Smooth muscle cell of the brain vasculature (primary cell): ENCODE measurements around the gene CD2.

Source experiments
- DNase-seq: peaks from one replicate; pipeline ENCODE4 v3.0.0-alpha.2; 2012; ENCODE audit warnings: low read depth, low spot score

CD2 gene

GRCh38 chr1:116777831-116778830 is 23.9 kb downstream of the CD2 start:
- DNase-seq = no peak

DNA sequence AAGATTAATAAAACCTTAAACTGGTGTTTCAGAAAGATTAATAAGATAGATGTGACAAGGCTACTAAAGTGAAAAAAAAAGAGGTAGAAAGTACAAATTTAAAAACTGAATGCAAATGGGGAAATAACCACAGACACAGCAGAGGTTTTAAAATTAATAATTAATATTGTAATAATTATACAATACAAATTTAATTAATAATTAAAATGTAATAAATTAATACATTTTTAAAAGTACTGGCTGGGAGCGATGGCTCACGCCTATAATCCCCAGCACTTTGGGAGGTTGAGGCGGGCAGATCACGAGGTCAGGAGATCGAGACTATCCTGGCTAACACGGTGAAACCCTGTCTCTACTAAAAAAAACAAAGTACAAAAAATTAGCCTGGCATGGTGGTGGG is 26.8 kb downstream of the CD2 start:
- DNase-seq = no peak

DNA sequence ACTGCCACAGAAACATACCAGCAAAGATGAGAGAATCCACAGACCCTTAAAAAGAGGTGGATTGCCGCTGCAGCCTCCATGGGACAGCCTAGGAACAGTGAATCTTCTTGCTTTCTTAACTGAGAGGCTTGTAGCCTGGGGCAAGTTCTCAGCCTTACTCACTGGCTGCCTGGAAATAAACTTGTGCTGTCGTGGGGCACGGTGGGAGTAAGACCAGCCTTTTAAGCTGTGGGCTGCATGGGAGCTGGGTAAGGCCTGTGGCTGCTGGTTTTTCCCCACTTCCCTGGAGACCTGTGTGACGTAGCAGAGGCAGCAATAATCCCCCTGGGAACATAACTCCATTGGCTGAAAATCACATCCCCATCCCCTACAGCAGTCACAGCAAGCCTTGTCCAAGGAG is 30.8 kb downstream of the CD2 start:
- no peak for DNase-seq

DNA sequence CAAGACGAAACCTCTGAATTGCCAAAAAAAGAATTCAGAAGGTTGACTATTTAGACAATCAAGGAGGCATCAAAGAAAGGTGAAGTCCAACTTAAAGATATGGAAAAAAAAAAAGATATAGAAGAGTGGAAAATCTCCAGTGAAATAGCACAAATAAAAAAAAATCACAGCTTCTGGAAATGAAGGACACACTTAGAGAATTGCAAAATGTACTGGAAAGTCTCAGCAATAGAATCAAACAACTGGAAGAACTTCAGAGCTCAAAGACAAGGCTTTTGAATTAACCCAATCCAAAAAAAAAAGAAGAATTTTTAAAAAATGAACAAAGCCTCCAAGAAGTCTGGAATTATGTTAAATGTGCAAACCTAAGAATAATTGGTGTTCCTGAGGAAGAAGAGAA is 31.8 kb downstream of the CD2 start:
- DNase-seq = no peak

- DNase-seq = no peak
Observed at GRCh38 chr1:116791727-116792126, 37.5 kb downstream of the CD2 start.

DNA sequence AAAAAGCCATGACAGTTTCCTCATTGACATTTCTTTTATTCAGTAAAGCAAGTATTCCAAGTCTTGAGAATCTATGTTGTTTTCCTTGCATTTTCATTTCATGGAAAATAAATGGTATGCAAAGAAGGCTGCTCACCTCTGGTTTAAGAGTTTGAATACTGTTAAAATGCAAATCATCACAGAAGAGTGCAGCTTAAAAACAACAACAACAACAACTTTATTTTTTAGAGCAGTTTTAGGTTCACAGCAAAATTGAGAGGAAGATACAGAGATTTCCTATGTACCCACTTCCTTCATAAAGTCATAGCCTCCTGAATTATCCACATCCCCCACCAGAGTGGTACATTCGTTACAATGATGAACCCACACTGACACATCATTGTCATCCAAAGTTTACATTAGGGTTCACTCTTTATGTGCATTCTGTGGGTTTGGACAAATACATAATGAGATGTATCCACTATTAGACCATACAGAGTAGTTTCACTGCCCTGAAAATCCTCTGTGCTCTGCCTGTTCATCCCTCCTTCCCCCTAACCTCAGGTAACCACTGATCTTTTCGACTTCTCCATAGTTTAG is 39.2 kb downstream of the CD2 start:
- DNase-seq = no peak

GRCh38 chr1:116794371-116794770 is 40.1 kb downstream of the CD2 start:
- DNase-seq = no peak

DNA sequence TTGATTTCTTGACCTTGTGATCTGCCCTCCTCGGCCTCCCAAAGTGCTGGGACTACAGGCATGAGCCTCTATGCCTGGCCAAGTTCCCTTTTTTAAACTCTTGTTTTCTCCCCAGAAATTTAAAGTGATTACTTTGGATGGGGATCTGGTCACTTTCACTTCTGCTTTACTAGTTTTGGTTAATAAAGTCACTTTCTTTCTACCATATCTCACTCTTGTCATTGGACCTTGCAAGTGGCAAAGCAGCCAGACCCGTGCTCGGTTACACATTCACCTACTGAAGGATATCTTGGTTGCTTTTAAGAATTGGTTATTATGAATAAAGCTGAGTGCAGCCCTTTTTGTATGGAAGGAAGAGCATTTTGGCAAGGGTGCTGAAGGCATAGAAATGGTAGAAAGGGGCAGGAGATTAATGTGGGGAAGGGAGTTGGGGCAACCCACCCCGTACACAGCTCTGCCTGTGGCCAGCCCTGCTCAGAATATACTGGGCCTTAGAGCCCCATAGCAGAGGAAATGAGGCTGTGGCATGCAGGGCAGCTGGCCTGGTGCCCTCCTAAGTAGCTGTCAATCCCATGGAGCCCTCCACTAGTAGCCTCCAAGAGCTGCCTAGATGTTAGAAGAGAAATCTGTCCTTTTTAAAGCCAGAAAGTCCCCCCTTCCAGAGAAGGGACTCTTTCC is 40.7 kb downstream of the CD2 start:
- DNase-seq = no peak

GRCh38 chr1:116795482-116795829 is 41.2 kb downstream of the CD2 start:
- DNase-seq = no peak

GRCh38 chr1:116804736-116805135 is 50.5 kb downstream of the CD2 start:
- no peak for DNase-seq

DNA sequence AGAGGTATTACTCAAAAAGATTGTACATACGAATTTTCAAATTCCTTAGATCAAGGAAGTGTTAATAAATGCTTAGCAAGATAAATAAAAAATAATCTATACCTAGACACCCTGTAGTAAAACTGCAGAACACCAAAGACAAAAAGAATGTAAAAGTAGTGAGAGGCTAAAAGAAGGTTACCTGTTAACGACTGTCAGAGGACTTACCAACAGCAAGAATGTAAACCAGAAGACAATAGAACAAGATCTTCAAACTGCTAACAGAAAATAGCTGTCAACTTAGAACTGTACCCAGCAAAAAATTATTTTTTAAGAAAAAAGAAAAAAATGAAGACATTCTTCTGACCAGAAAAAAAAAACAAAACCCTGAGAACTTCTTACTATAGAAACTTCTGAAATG is 51.2 kb downstream of the CD2 start:
- DNase-seq = no peak

DNA sequence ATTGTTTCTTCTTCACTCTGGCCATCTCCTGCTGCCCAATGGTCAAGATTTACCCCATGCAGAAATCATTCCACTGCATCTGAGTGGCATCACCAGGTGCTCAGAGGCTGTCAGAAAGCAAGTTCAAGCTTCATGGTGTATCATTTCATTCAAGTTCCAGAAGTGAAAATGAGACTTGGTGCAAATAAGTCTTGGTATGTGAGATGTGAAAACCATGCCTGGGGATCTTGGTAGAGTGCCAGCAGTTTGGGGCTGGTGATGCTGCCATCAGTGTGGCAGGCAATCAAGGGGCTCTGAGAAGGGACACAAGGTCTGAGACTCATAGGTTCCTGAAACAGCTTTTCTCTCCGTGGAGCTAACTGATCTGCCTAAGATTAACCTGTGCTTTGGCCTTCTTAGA is 52.0 kb downstream of the CD2 start:
- DNase-seq = no peak

DNA sequence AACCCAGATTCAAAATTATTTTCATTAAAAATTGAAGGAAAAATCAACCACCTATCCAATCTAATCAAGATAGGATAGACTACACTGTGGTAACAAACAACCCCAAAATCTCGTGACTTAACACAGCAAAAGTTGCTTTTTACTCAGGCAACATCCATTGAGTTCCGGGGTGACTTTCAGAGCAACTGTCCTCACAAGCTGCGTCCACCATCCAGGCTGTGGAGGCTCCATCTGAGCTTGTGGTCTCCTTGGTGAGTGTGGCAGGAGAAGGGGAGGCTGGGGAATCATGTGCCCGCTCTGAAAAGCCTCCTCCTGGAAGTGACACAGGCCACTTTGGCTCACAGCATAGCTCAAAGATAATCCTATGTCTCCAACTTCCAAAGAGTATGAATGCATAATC is 52.4 kb downstream of the CD2 start:
- DNase-seq = no peak

DNA sequence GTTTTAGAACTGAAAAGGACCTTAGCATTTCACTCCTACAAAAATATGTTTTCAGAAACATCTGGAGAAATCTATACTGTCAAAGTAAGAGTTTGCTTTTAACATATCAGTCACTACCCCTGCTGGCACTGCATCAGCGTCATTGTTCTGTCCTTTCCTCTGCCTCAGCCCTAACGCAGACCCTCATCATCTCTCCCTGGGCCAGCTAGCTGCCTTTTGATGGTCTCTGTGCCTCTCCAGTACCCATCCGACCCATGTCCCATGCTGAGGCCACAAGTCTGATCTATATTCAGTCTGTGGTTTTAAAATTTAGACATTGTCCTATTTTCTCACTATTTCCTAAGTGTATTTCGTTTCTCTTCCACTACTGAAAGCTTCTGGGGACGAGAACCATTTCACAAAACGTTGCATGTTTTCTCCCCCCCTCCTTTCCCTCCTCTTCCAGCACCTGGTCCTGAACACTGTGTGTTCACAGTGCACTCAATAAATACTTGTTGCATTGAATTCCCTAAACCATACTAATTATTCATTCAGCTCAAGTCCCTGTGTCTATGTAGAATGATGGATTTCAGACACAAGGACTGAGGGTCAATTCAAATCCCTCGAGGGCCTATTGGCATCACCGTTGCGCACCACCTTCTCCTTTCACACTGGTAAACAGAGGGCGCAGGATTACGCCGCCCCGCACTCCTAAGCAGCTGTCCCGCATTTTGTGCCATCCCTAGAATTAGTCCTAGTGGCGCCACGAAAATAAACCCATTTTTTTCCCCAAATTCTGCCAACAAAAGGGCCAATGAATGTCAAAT is 53.4 kb downstream of the CD2 start:
- no peak for DNase-seq

DNA sequence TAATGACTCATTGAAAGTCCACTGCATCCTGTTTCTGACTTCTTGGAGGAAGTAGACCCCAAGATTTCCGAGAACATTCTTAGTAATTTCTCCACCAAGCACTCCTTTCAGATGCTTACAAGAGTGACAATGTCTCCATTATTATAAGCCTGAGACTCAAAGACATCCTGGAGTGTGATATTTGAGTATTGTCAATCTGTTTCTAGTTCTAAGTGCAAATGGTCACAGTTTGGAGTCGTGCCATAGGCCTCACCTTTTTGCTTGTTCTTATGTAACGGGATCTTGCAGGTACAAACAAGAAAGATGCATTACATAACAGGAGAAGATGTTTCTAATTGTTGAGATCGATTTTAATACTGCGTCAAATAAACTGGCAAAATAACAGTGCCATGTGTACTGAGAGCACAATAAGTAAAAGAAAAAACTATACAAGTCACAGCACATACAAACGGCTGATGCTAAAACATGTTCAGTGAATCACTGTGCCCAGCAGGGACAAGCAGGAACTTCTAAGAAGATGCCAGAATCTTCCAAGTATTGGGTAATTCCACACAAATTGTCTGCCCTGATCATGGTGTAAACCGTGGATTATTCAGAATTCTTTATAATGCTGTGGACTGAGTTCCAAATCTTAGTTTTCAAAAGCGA is 54.1 kb downstream of the CD2 start:
- DNase-seq = no peak

DNA sequence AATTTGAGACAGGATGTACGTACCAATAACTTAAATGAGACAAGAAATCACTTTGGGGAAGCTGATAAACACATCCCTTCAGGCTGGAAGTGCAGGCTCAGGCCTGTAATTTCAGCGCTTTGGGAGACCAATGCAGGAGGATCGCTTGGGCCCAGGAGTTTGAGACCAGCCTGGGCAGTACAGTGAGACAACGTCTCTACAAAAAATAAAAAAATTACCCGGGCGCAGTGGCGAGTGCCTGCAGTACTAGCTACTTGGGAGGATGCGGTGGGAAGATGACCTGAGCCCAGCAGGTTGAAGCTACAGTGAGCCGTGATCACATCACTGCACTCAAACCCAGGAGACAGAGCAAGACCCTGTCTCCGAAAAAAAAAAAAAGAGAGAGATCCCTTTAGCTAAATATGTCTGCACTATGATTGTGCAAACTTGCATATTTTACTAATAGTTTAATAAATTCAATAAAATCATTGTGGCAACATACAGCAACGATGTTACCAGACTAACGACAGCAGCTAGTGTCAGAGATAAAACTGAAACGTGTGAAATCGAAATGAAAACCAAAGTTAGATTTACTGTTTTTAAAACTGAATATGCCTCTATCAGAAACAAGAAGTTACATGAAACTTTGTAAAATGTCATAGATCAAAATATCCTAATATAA is 54.7 kb downstream of the CD2 start:
- DNase-seq = no peak

DNA sequence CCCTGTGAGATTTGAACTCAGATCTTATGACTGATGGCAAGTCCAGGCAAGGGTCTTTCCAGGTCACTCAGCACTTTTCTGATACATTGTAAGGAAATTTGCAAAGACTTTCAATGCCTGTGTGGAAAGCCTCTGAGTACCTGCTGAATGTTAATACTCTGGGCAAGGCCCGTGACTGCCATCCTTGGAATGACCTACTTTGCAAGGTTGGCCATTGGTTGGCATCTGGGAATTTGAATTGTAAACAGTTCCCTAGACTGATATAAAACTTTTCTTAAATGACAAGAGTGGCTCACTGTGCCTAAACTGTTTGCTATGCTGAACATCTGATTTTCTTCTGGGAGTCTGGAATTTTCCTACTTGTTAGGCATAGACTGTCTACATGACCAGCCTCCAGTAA is 57.1 kb downstream of the CD2 start:
- DNase-seq = no peak

- no peak for DNase-seq
Observed at GRCh38 chr1:116814926-116815723, 60.9 kb downstream of the CD2 start.

DNA sequence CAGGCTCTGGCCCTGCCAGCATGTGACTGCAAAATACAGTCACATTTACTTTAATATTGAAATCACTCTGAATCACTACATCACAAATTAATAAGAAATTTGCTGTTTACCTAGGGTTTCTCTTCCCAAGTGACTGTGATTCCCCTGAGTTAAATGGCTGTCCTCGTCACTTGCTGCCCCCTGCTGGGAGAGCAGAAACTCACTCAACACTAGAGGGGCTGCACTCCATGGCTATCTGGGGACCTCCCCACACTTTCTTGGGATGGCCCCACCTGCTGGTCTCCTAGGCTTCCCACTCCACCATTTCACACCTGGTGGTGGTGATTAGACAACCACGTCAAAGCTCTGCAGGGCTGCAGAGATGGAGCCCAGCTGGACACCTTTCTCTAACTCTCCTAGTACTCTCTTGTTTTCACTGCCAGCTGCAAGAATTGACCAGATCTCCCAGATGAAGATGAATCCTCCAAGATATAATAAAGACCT is 63.4 kb downstream of the CD2 start:
- DNase-seq = no peak
